Stimulated activated memory B cell treated with anti-CD40 and anti-IgM and Interleukin-4, amounts not matched to agents 10 μg/mL and 1 μg/mL and 100 μg/mL, for 72 hours (primary cell): ENCODE results near the gene LAMC3.
"Not testable (repeated sequence)": the region's sequence is repeated elsewhere in the genome, so short reads cannot be mapped to it uniquely, and the experiment has no call there.

Experiments used
- ATAC-seq: fragments of 150-1000 bp; cut with Tn5 transposase; 2 replicates; pipeline ENCODE4 v1.10.0; 2021
- H3K27ac Mint-ChIP-seq: one replicate; pipeline ENCODE4 v1.8.0; 2022; ENCODE audit warnings: mild to moderate bottlenecking, mixed read lengths
- H3K27me3 Mint-ChIP-seq: one replicate; pipeline ENCODE4 v1.8.0; 2022; ENCODE audit warnings: mixed read lengths
- H3K36me3 Mint-ChIP-seq: one replicate; pipeline ENCODE4 v1.8.0; 2022; ENCODE audit warnings: mixed read lengths
- H3K4me1 Mint-ChIP-seq: one replicate; pipeline ENCODE4 v1.8.0; 2022; ENCODE audit warnings: mixed read lengths
- H3K4me3 Mint-ChIP-seq: one replicate; pipeline ENCODE4 v1.8.0; 2022; ENCODE audit warnings: mild to moderate bottlenecking, moderate library complexity, mixed read lengths
- H3K9me3 Mint-ChIP-seq: one replicate; pipeline ENCODE4 v1.8.0; 2022; ENCODE audit warnings: mixed read lengths

LAMC3 gene

GRCh38 chr9:131092030-131092429 lies 83.1 kb downstream of the LAMC3 start:
- H3K4me3 Mint-ChIP-seq = no peak overlapping the region
- H3K9me3 Mint-ChIP-seq = no peaks in the 10 kb centered on the region
- ATAC-seq = no peak
- peaks cover 7% of the 10 kb centered on the region for H3K4me1 Mint-ChIP-seq
- peaks cover 48% of the 10 kb centered on the region for H3K27me3 Mint-ChIP-seq
- H3K36me3 Mint-ChIP-seq = no peaks in the 10 kb centered on the region
- H3K27ac Mint-ChIP-seq = no peak overlapping the region

DNA sequence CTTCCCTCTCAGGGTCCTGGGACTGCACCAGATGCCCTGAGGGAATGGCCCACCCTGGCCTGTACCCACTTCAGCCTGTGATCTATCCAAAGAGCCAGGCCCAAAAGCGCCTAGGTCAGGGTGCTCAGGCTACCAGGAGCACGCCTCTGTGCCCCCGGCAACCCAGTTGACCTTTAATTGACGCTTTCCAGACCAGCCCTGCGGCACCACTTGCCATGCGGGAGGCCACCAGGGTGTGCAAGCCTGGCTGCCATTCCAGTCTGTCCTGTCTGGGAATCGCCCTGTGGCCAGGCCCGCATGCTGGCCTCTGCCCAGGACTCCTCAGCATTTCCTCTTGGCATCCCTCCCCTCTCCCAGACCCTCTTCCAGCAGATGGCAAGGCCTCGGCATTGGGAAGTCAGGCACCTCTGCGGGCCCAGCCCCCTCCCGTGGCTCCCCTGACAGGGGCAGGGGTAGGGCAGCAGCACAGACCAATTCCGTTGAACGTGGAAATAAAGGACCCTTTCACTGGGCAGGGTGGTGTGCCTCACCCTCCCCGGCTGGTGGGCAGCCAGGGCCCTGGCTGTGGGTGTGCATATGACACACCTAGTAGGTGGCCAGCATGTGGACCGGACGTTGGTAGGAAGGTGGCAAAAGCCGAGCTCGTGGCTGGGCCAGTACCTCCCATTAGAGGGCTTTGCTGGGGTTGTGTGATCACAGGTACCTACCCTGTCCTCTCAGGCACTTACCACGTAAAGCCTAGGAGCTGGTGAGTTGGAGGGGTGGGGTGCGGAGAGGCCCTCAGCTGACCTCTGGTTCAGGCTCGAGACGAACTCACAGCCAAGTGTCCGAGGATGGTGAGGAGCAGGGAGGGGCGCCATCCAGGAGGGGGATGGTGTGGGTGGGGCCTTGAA lies 83.8 kb downstream of the LAMC3 start:
- peaks cover 13% of the 10 kb centered on the region for H3K4me1 Mint-ChIP-seq
- no peak for ATAC-seq
- no peak overlapping the region for H3K4me3 Mint-ChIP-seq
- peaks cover 52% of the 10 kb centered on the region for H3K27me3 Mint-ChIP-seq
- H3K9me3 Mint-ChIP-seq = no peaks in the 10 kb centered on the region
- no peak overlapping the region for H3K27ac Mint-ChIP-seq
- H3K36me3 Mint-ChIP-seq = no peaks in the 10 kb centered on the region

DNA sequence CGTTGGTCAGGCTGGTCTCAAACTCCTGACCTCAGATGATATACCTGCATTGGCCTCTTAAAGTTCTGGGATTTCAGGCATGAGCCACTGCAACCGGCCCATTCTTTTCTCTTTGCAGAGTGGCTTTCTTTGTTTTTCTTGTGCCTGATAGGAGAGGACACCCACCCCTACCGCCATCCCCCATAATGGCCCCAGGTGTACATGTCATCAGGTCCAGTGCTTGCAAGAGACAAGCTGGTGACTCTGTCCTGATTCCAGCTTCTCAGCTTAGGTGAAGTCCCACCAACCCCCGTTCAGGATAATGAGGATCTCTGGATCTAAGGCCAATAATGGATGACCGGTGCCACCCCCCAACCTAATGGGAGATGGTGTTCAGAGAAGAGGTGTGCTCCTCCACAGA lies 85.0 kb downstream of the LAMC3 start:
- Mint-ChIP-seq H3K4me3 (no peak overlapping the region), H3K9me3 (no peaks in the 10 kb centered on the region), H3K4me1 (peaks cover 17% of the 10 kb centered on the region), H3K27ac (no peak overlapping the region), H3K36me3 (no peaks in the 10 kb centered on the region), H3K27me3 (peaks cover 59% of the 10 kb centered on the region)
- ATAC-seq = no peak

- Mint-ChIP-seq H3K27me3 (peaks cover 65% of the 10 kb centered on the region), H3K4me1 (peaks cover 20% of the 10 kb centered on the region), H3K27ac (no peak overlapping the region), H3K4me3 (no peak overlapping the region), H3K36me3 (no peaks in the 10 kb centered on the region), H3K9me3 (no peaks in the 10 kb centered on the region)
- ATAC-seq = no peak
Measured at GRCh38 chr9:131094622-131095021, 85.6 kb downstream of the LAMC3 start.

GRCh38 chr9:131095666-131096268 lies 86.8 kb downstream of the LAMC3 start:
- Mint-ChIP-seq H3K4me1 (peaks cover 20% of the 10 kb centered on the region), H3K27ac (no peak overlapping the region), H3K4me3 (peak overlapping the region; percentile 43), H3K36me3 (no peaks in the 10 kb centered on the region), H3K27me3 (peaks cover 76% of the 10 kb centered on the region), H3K9me3 (no peaks in the 10 kb centered on the region)
- ATAC-seq = no peak

GRCh38 chr9:131096269-131097125 lies 87.5 kb downstream of the LAMC3 start, which contains the start of gene AIF1L:
Gene AIF1L, plus strand, starts transcription at chr9:131096531. Its CDS starts 99 bp downstream, at chr9:131096630.
- peaks cover 20% of the 10 kb centered on the region for H3K4me1 Mint-ChIP-seq
- H3K27ac Mint-ChIP-seq = no peak within 1 kb of the TSS
- H3K36me3 Mint-ChIP-seq = no peaks in the 10 kb centered on the region
- peak within 1 kb of the TSS; percentile 62 for H3K4me3 Mint-ChIP-seq
- no peaks in the 10 kb centered on the region for H3K9me3 Mint-ChIP-seq
- H3K27me3 Mint-ChIP-seq = peaks cover 80% of the 10 kb centered on the region
- ATAC-seq = peak; percentile 11

DNA sequence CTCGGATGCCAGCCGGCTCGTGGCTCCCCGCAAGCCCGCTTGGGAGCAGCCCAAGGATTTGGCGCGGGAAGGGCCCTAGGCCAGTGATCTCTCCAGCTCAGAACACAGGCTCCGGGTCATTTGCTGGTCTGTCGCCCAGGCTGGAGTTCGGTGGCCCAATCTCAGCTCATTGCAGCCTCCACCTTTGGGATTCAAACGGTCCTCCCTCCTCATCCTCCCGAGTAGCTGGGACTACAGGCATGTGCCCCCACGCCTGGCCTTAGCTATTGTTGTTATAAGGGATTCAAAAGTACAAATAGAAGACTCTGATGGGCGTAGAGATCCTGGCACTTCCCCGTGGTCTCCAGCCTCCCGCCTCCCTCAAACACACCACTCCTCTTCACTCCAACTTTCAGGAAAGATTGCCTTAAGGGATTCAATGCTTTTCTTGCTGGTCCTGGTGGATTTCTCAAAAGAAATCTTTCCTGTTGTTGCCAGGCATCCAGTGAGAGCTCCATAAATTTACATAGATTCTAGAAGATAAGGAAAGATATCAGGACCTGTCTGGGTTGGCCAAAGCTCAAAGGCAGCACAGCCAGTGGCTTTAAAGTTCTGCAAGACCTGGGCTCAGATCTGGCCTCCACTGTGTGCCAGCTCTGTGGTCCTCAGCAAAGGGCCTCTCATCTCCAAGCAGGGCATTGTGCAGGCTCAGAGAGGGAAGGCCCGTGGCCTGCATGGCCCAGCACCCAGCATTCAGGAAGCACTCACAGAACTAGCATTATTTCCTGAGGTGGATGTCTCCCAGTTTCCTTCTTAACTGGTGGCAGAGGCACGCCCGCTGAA lies 88.4 kb downstream of the LAMC3 start:
- peaks cover 20% of the 10 kb centered on the region for H3K4me1 Mint-ChIP-seq
- ATAC-seq = no peak
- peak overlapping the region; percentile 62 for H3K4me3 Mint-ChIP-seq
- H3K9me3 Mint-ChIP-seq = no peaks in the 10 kb centered on the region
- H3K27me3 Mint-ChIP-seq = peaks cover 81% of the 10 kb centered on the region
- no peak overlapping the region for H3K27ac Mint-ChIP-seq
- H3K36me3 Mint-ChIP-seq = no peaks in the 10 kb centered on the region

GRCh38 chr9:131097948-131098278 lies 88.9 kb downstream of the LAMC3 start:
- peaks cover 20% of the 10 kb centered on the region for H3K4me1 Mint-ChIP-seq
- H3K4me3 Mint-ChIP-seq = no peak overlapping the region
- no peak overlapping the region for H3K27ac Mint-ChIP-seq
- ATAC-seq = no peak
- no peaks in the 10 kb centered on the region for H3K36me3 Mint-ChIP-seq
- no peaks in the 10 kb centered on the region for H3K9me3 Mint-ChIP-seq
- peaks cover 84% of the 10 kb centered on the region for H3K27me3 Mint-ChIP-seq

DNA sequence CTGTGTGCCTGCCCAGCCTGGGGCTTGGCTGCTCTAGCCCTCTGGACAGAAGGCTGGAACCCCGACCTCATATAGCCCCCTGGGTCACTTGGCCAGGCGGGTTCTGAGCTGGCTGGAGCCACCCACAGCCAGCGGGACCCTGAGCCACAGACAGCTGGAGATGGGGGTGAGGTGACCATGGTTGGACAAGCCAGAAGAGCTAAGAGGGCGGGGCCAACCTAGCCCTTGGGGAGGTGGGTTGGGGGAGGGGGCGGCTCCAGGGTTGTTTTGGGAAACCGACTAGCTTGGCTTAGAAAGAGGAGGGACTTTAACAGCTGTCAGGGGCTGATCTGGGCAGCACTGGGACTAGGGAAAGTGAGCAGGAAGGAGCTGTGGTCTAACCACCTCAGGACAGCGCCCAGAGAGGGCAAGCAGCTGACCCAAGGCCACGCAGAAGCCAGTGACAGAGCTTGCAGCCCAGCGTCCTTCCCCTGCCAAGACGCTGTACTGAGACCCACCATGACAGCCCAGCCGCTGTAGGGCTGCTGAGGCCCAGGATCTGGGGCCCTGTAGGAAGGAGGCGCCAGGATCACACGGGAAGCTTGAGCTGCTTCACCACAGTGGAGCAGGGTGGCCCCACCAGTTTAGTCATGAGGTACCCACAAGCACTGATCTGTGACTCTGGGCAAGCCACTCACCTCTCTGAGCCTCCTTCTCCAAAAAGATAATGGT lies 89.6 kb downstream of the LAMC3 start:
- ATAC-seq = peak; percentile 37
- peaks cover 84% of the 10 kb centered on the region for H3K27me3 Mint-ChIP-seq

DNA sequence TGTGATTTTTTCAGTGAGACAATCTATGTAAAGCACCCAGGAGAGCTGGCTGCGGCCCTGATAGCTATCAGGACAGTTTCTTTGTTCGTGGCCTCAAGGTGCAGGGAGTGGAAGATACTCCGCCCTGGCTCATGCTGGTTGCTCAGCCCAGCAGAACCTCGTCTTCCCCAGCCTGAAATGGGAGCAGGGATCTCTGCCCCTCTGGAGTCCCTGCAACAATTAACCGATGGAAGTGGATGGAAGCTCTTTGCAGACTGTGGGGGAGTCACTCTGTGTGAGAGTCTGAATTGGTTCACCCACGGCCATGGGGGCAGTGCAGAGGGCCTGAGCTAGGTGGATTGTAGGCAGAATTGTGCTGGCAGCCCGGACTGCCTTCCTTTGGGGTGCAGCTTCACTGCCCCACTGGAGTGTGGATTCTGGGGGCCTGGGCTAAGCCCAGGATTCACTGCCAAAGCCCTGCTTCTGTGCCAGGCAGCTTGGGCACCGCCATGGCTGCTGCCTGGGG lies 90.2 kb downstream of the LAMC3 start:
- no peak for ATAC-seq
- H3K36me3 Mint-ChIP-seq = no peaks in the 10 kb centered on the region
- H3K4me1 Mint-ChIP-seq = peaks cover 20% of the 10 kb centered on the region
- H3K4me3 Mint-ChIP-seq = no peak overlapping the region
- H3K27me3 Mint-ChIP-seq = peaks cover 84% of the 10 kb centered on the region
- H3K27ac Mint-ChIP-seq = no peak overlapping the region
- no peaks in the 10 kb centered on the region for H3K9me3 Mint-ChIP-seq

More for the DNA sequence above, 89.6 kb downstream of the LAMC3 start:
- Mint-ChIP-seq H3K36me3 (no peaks in the 10 kb centered on the region), H3K4me1 (peaks cover 20% of the 10 kb centered on the region), H3K9me3 (no peaks in the 10 kb centered on the region), H3K27ac (no peak overlapping the region), H3K4me3 (no peak overlapping the region)

DNA sequence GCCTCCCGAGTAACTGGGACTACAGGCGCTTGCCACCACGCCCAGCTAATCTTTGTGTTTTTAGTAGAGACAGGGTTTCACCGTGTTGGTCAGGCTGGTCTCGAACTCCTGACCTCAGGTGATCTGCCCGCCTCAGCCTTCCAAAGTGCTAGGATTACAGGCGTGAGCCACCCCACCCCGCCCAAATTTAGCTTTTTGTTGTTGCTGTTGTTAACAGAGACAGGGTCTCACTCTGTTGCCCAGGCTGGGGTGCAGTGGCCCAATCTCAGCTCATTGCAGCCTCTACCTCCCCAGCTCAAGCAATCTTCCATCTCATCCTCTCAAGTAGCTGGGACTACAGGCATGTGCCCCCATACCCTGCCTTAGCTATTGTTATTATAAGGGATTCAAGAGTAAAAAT lies 90.9 kb downstream of the LAMC3 start:
- H3K36me3 Mint-ChIP-seq, H3K9me3 Mint-ChIP-seq, H3K27ac Mint-ChIP-seq, H3K4me3 Mint-ChIP-seq, ATAC-seq: not testable (repeated sequence)
- H3K27me3 Mint-ChIP-seq = peaks cover 80% of the 10 kb centered on the region
- H3K4me1 Mint-ChIP-seq = peaks cover 20% of the 10 kb centered on the region

- Mint-ChIP-seq H3K4me1 (peaks cover 20% of the 10 kb centered on the region), H3K27ac (no peak overlapping the region), H3K9me3 (no peaks in the 10 kb centered on the region), H3K4me3 (no peak overlapping the region), H3K27me3 (peaks cover 74% of the 10 kb centered on the region), H3K36me3 (no peaks in the 10 kb centered on the region)
- no peak for ATAC-seq
Measured at GRCh38 chr9:131100445-131100844, 91.5 kb downstream of the LAMC3 start.

- Mint-ChIP-seq H3K9me3 (no peaks in the 10 kb centered on the region), H3K4me3 (no peak overlapping the region), H3K27ac (no peak overlapping the region), H3K4me1 (peaks cover 14% of the 10 kb centered on the region), H3K36me3 (no peaks in the 10 kb centered on the region), H3K27me3 (peaks cover 73% of the 10 kb centered on the region)
- no peak for ATAC-seq
Measured at GRCh38 chr9:131101207-131101964, 92.4 kb downstream of the LAMC3 start.
